BLaER1 (cell line): ENCODE data around the gene IL17RA.

Experiments used
- H3K27ac ChIP-seq: shearing (Covaris generic); formaldehyde crosslinking; 2 replicates; pipeline ENCODE4 v1.8.1; 2022
- H3K27me3 ChIP-seq: shearing (Covaris generic); formaldehyde crosslinking; 2 replicates; pipeline ENCODE4 v1.8.1; 2022
- H3K36me3 ChIP-seq: shearing (Covaris generic); formaldehyde crosslinking; 2 replicates; pipeline ENCODE4 v1.8.1; 2022
- H3K4me1 ChIP-seq: shearing (Covaris generic); formaldehyde crosslinking; 2 replicates; pipeline ENCODE4 v1.8.1; 2022
- H3K4me2 ChIP-seq: shearing (Covaris generic); formaldehyde crosslinking; 2 replicates; pipeline ENCODE4 v1.8.1; 2022
- H3K4me3 ChIP-seq: shearing (Covaris generic); formaldehyde crosslinking; 2 replicates; pipeline ENCODE4 v1.8.1; 2022
- H3K9ac ChIP-seq: shearing (Covaris generic); formaldehyde crosslinking; 2 replicates; pipeline ENCODE4 v1.8.1; 2022
- H3K9me3 ChIP-seq: shearing (Covaris generic); formaldehyde crosslinking; 2 replicates; pipeline ENCODE4 v1.8.1; 2022
- H4K20me1 ChIP-seq: shearing (Covaris generic); formaldehyde crosslinking; 2 replicates; pipeline ENCODE4 v1.8.1; 2022
- Cebpa-rat ChIP-seq: shearing (Covaris generic); IDR thresholded peaks from 2 replicates; pipeline ENCODE4 v1.8.1; 2022

The IL17RA gene

DNA sequence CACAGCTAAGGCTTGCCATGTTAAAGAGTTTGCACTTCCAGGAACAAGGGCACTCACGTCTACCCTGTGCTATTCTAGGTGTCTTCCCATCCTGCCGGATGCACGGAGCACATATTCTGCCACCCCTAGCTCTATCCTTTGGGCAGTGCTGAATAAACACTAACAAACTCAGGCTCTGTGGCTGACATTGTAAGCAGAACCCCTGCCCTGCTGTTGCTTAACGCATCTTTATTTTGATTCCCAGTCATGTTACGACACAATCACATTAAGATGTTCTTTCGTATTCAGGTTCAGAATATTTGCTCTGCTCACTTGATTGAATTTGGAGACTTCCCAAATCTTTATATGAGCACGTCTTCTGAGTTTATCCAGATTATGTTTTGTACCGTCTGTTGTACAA, 77.9 kb downstream of the IL17RA start:
- Histone ChIP-seq H3K27me3 (no peaks in the 10 kb centered on the region), H3K9ac (no peak overlapping the region), H3K4me1 (peaks cover 24% of the 10 kb centered on the region), H4K20me1 (peaks cover 9% of the 10 kb centered on the region), H3K36me3 (no peaks in the 10 kb centered on the region), H3K27ac (no peak overlapping the region), H3K4me2 (no peak overlapping the region), H3K4me3 (no peak overlapping the region), H3K9me3 (no peaks in the 10 kb centered on the region)
- TF ChIP-seq Cebpa-rat: no peak

DNA sequence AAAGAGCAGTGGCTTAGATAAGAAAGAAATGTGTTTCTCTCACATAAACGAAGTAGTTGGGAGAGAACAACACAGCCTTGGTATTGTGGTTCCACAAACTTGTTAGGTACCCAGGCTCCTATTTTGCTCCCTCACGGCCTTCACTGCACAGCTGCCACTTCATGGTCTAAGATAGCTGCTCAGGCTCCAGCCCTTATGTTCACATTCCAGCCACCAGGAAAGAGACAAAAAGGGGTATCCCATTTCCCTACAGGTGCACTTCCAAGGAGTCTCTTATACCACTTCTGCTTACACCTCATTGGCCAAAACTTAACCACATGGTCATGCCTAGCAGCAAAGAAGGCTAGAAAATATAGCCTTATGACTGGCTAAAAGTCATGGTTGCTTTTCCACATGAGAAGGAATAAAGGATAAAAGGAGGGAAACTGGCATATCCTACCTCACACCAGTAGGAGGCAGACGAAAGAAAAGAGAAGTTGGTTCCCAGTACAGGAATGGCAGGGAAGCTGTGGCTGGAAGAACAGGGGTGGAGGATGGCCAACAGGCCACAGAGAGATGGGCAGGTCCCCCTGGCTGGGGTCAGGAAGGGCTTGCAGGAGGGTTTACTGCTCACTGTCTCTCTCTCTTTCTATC, 79.7 kb downstream of the IL17RA start:
- no peak overlapping the region for H3K9ac ChIP-seq
- H3K36me3 ChIP-seq: no peaks in the 10 kb centered on the region
- TF ChIP-seq Cebpa-rat: no peak
- H4K20me1 ChIP-seq: no peaks in the 10 kb centered on the region
- H3K27me3 ChIP-seq: no peaks in the 10 kb centered on the region
- H3K27ac ChIP-seq: no peak overlapping the region
- no peaks in the 10 kb centered on the region for H3K9me3 ChIP-seq
- peaks cover 18% of the 10 kb centered on the region for H3K4me1 ChIP-seq
- H3K4me2 ChIP-seq: no peak overlapping the region
- no peak overlapping the region for H3K4me3 ChIP-seq
